NCI-H2227 (cell line): Measurements from ENCODE around the gene NOA1.

Source experiments
- DNase-seq: peaks from one replicate; lab custom pipeline; 2025; ENCODE audit not compliant: unreplicated experiment; lab: John Stamatoyannopoulos, UW

NOA1 gene

GRCh38 chr4:56977321-56978012, at the start of gene NOA1:
NOA1 (minus strand) TSS chr4:56977606; CDS start chr4:56977585, 21 bp downstream.
- DNase-seq = peak; percentile 97

- DNase-seq = no peak
These were observed 45.7 kb upstream of the NOA1 start for GRCh38 chr4:57023104-57023503.

- DNase-seq = no peak
These were observed 43.2 kb upstream of the NOA1 start for GRCh38 chr4:57020467-57021101.

DNA sequence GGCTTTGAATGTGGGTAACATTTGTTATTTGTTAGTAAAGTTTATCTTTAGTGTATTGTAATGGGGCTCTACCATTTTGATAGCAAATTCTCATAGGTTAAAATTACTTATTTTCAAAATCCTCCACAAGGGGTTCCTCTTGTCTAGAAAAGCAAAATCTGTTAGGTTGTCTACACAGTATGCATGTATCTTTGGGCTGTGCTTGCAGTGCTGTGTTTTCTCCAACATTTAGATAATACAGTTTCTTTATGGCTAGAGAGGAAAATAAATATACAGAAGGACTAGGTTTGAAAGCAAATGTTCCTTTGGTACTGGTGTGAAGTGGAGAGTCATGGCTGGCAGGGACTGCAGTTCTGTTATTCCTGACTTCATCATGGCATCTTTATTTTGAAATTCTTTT, 41.6 kb upstream of the NOA1 start:
- DNase-seq = no peak

GRCh38 chr4:57013543-57014120, 36.2 kb upstream of the NOA1 start:
- no peak for DNase-seq

DNA sequence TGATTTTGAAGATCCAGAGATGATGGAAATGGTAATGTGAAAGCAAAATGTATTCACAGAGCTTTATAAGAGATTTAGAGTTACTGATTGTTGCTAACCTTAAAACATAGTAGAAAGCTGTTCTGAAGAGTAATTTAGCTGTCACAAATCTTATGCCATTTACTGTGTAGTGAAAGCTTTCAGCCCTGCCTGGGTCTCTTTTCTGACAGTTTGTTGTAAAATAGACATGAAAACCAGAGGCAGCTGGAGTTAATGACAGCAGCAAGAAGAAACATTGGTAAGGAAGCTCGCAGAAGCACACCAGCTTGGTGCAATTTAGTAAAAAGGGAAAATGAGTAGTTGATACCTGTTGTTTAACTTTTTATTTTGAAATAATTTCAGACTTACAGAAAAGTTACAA, 22.3 kb upstream of the NOA1 start:
- DNase-seq = no peak

- DNase-seq = no peak
These were observed 18.1 kb upstream of the NOA1 start for GRCh38 chr4:56995525-56995924.

DNA sequence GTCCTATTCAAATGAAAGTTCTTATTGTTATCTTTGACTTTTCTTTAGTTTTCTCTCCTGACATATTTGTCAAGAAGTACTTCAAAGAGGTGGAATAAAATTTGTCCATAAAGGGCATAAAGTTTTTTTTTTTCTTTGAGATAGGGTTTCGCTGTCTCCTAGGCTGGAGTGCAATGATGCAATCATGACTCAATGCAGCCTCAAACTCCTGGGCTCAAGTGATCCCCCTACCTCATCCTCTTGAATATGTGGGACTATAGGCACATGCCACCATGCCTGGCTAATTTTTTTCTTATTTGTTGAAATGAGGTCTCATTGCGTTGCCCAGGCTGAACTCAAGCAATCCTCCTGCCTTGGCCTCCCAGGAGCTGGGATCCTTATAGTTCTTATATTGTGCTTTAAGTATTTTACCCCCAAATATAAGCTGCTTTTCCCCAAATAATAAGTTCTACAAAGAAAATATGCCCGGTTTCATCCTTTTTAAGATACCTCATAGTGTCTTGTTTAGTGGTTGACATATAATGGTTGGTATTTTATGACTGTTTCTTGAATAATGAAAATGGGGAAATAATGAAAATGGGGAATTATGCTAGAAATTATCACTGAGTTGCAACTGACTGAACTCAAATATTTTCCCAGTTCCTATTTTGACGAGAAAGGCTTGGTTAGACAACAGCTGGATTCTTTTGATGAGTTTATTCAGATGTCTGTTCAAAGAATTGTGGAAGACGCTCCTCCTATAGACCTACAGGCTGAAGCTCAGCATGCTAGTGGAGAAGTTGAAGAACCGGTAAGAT, 12.9 kb upstream of the NOA1 start:
- no peak for DNase-seq

GRCh38 chr4:56986952-56987351, 9.5 kb upstream of the NOA1 start:
- DNase-seq = no peak

DNA sequence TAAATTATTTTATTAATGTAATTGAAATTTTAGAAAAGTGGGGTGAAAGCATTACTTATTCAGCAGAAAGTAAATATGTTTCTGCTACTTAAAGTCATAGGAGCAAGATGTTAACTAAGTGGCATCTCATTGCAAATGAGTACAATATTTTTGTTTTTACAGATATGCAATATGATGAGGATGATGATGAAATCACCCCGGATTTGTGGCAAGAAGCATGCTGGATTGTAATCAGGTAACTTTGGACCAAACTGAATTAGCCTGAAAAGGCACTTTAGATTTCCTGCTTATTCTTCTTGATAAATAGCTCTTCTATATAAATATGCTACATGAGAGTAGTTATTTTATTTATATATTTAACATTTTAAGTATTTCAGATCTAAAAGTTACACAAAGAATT, 8.8 kb upstream of the NOA1 start:
- no peak for DNase-seq

- no peak for DNase-seq
These were observed 4.4 kb upstream of the NOA1 start for GRCh38 chr4:56981795-56982201.

GRCh38 chr4:56979421-56980072, 2.1 kb upstream of the NOA1 start:
- peak; percentile 13 for DNase-seq

DNA sequence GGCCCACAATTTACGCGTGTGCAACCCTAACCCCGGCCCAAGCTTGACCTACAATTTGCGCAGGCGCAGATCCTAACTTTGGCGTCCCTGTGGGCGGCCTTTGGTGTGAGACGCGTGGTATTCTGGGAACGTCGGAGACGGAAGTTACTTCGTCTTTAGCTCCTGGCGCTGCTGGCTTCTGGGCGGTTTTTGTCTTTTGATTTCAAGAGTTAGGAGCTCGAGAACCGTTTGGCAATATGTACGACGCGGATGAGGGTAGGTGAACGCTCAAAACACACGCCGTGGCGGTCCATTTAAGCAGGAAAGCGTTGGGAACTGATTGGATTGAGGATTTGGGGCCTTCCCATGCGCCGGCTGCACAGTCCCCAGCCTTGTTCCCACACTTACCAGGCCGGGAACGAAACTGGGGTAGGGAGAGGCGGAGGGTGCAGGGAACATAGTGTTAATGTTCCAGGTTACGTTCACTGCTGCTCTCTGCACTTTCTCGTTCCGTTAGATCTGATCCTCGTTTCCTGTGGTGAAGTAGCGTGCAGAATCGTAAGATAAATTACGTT, 1.4 kb upstream of the NOA1 start, which contains the start of gene POLR2B:
Gene POLR2B, plus strand, starts transcription at position 147 of the 554 bp plus-strand sequence. Its CDS starts 90 bp downstream, at position 237.
- peak; percentile 92 for DNase-seq

DNA sequence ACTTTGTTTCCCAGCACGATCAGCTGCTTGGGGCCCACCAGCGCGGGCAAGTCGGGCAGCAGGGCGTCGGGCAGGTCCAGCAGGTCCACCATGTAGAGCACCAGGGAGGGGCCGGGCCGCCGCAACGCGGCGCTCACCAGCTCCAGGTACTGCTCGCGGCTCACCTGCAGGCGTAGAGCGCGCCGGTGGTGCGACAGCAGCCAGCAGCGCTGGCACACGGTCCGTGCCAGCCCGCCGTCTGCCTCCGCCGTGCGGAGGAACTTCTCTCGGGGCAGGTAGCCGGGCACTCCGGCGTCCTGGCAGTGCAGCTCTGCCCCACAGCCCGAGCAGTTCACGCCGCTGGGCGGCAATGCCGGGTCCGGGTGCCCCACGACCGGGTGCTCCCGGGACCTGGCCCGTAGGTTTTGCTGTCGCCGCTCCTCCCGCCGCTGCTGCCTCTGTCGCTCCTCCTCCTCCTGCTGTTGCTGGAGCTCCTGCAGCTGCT, 527 bp downstream of the NOA1 start:
- DNase-seq = peak; percentile 29

- DNase-seq = no peak
These were observed 1.0 kb downstream of the NOA1 start for GRCh38 chr4:56976283-56976836.

DNA sequence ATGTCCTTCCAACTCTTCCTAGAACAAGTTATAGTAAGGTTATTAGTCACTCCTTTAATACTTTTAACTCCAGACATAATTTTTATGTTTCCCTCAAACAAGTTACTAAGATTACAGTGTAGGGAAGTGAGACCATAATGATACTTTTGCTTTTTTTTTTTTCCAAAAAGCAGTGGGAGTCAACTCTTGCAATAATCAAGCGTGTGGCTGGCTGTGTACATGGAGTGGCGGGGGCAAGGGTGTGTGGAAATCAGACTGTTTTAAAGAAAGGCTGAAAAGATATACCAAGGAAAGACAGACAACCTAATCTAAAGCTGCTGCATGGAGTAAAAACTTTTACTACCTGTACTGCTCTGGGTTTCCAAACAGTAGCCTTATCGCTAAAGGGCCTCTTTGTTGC, 4.1 kb downstream of the NOA1 start:
- DNase-seq = no peak

DNA sequence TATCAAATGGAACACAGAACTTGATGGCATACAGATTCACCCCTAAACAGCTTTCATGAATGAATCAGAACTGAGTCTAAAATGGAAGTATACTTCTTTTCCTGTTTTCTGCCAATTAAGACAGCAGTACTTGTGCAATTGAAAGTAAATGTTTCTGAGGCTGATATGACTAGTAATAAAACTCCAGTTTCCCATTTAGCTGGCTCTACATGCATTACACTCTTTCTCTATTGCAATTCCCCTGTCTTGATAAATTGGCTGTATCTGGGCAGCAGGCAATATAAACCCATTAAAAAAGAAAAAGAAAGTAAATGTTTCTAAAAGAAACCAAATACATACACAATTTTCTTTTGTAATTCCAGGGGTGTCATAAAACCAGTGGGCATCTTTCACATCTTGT, 4.6 kb downstream of the NOA1 start:
- no peak for DNase-seq

DNA sequence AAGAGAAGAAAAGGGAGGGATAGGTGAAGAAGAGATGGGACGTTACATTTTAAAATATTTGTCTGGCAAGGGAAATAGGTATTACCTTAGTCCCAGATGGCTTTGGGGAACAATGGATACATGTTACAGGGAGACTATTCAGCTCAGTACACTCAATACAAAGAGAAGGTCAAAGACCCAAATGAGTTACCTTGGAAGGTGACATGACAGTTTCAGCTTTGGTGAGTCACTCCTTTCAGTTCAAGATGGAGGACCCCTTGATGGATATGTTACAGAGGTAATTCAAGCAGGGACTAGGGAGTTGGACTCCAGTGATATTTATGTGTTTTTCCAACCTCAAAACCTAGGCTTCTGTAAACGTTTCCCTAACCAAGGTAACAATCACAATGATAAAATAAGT, 5.0 kb downstream of the NOA1 start:
- DNase-seq = no peak

DNA sequence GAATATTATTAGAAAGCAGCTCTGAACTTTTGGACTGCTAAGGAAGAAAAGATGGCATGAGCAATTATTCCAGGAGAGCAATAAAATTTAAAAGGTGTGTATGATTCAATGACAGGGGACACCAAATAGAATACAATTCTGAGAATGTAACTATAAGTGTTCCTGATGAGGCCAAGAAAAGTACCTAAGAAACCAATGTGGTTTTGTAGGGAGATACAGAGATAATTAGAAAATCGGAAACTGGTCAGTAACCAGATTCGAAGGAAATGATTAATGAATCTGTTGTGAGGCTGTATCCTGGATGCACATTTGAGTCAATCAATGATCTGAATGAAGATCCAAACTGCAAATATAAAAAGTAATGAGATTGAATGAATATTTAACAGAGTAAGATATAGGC, 6.0 kb downstream of the NOA1 start:
- DNase-seq = no peak

DNA sequence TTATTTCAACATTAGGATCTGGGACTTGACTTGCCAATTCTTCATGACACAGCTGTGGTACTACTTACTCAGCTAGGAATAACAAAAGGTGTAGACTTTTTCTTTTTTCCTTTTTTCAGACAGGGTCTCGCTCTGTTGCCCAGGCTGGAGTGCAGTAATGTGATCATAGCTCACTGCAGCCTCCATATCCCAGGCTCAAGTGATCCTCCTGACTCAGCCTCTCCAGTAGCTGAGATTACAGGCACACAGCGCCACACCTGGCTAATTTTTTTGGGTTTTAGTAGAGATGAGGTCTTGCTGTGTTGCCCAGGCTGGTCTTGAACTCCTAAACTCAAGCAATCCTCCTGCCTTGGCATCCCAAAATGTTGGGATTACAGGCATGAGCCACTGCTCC, 16.3 kb downstream of the NOA1 start:
- no peak for DNase-seq
